Lung (tissue), 12 donors: Measurements from ENCODE around the gene SLC12A2. TPM values are rescaled to one million over a fixed set of nuclear protein-coding genes. Genes with fewer than 3 reads are reported as not detected.
A peak's percentile ranks its signal among the peaks of the same experiment; 100 is the strongest.

Experiments
- ATAC-seq: fragments of 200-7000 bp; cut with Tn5 transposase; one replicate; pipeline ENCODE4 v1.9.1; 2020; ENCODE audit warnings: moderate number of reproducible peaks; ENCODE audit not compliant: insufficient read depth, low FRiP score
- DNase-seq, 3 donors: peaks; one replicate each; pipeline ENCODE4 v3.0.0-alpha.2; 2013 to 2017
- H3K27ac ChIP-seq, 2 donors: one replicate each; pipeline ENCODE4 v1.5.1; 2013; ENCODE audit warnings: mild to moderate bottlenecking in 2 of 2, moderate library complexity in 2 of 2, control low read depth in 1 of 2, inconsistent platforms in 1 of 2, low read depth in 1 of 2, low read length in 1 of 2
- H3K27me3 ChIP-seq, 3 donors: one replicate each; pipeline ENCODE4 v1.5.1; 2013; ENCODE audit warnings: low read length in 2 of 3; ENCODE audit not compliant: control insufficient read depth in 3 of 3, insufficient read depth in 3 of 3
- H3K36me3 ChIP-seq, 4 donors: one replicate each; pipeline ENCODE4 v1.5.1; 2013; ENCODE audit warnings: low read length in 4 of 4, mild to moderate bottlenecking in 1 of 4, moderate library complexity in 1 of 4; ENCODE audit not compliant: control insufficient read depth in 4 of 4, insufficient read depth in 4 of 4
- H3K4me1 ChIP-seq, 5 donors: one replicate each; pipeline ENCODE4 v1.5.1; 2013; ENCODE audit warnings: low read length in 5 of 5, mild to moderate bottlenecking in 2 of 5, moderate library complexity in 1 of 5; ENCODE audit not compliant: control insufficient read depth in 5 of 5, insufficient read depth in 5 of 5
- H3K4me3 ChIP-seq: one replicate; pipeline ENCODE4 v1.5.1; 2013; ENCODE audit warnings: mild to moderate bottlenecking, control low read depth, moderate library complexity
- H3K9ac ChIP-seq, 2 donors: one replicate each; pipeline ENCODE4 v1.5.1; 2013; ENCODE audit warnings: low read length in 2 of 2, control low read depth in 1 of 2; ENCODE audit not compliant: insufficient read depth in 1 of 2
- H3K9me3 ChIP-seq, 4 donors: one replicate each; pipeline ENCODE4 v1.5.1; 2013; ENCODE audit warnings: low read length in 3 of 4, mild to moderate bottlenecking in 1 of 4, moderate library complexity in 1 of 4; ENCODE audit not compliant: control insufficient read depth in 4 of 4, insufficient read depth in 3 of 4
- CTCF ChIP-seq: IDR thresholded peaks from 2 replicates; pipeline ENCODE4 v1.5.1; 2012; ENCODE audit warnings: mild to moderate bottlenecking; ENCODE audit errors: control extremely low read depth, extremely low read depth
- WGBS, 2 donors: extraction: QIAGEN DNeasy Blood & Tissue Kit; methylation state at CpG; one replicate each; pipeline ENCODE4 v1.1.7; 2013; 5-methylcytosine and 5-hydroxymethylcytosine counted together
- polyA plus RNA-seq, 2 donors: library from polyadenylated mRNA; stranded (reverse); fragments of 200-250 nt; gene quantifications; one replicate each; pipeline ENCODE4 v1.2.1, GENCODE V29; 2013
- total RNA-seq, 2 donors: library from RNA; depleted of rRNA in 1 of 2; stranded (reverse); fragments of >200 nt in 1 of 2; gene quantifications; one replicate each; pipeline ENCODE4 v1.2.1, GENCODE V29; 2014 to 2021
- donor health status: control.
- donor health status: control.
- donor health status: Bipolar disorder and iron deficiency.
- donor health status: healthy.
- donor health status: DM: yes; HTN: yes; CAD: no.

The SLC12A2 gene
- total and polyA plus RNA-seq, 4 donors, result 2.8 to 87.1 (median 16.4) TPM

GRCh38 chr5:128085413-128085812 lies 1.8 kb downstream of the SLC12A2 start:
- no peak overlapping the region for H3K9ac ChIP-seq
- peaks cover 0 to 29% (median 10%) of the 10 kb centered on the region in 5 donors for H3K4me1 ChIP-seq

GRCh38 chr5:128091579-128091978 lies 8.0 kb downstream of the SLC12A2 start:
- Histone ChIP-seq H3K27ac (no peak overlapping the region), H3K36me3 (no peaks in the 10 kb centered on the region), H3K9me3 (no peaks in the 10 kb centered on the region), H3K9ac (no peak overlapping the region), H3K4me3 (no peak overlapping the region), H3K27me3 (no peaks in the 10 kb centered on the region), H3K4me1 (peaks cover 0 to 35% (median 0%) of the 10 kb centered on the region in 5 donors)
- TF ChIP-seq CTCF, result no peak
- ATAC-seq, result no peak
- DNase-seq, result no peak

More at GRCh38 chr5:128085413-128085812, 1.8 kb downstream of the SLC12A2 start:
- peak in 2 of 3 donors; percentile 13 to 18 for DNase-seq
- no peak for TF ChIP-seq CTCF
- no peak overlapping the region for H3K4me3 ChIP-seq
- H3K36me3 ChIP-seq, result no peaks in the 10 kb centered on the region
- ATAC-seq, result no peak
- 48 to 67% methylated on average over 4 of the region's 4 CpGs for WGBS, 2 donors
- no peak overlapping the region for H3K27ac ChIP-seq
- H3K9me3 ChIP-seq, result no peaks in the 10 kb centered on the region
- H3K27me3 ChIP-seq, result no peaks in the 10 kb centered on the region

GRCh38 chr5:128092144-128092543 lies 8.6 kb downstream of the SLC12A2 start:
- TF ChIP-seq CTCF, result no peak
- ATAC-seq (no peak), DNase-seq (no peak)
- H3K27ac ChIP-seq, result no peak overlapping the region
- WGBS, 2 donors, result 92 to 95% methylated on average over 4 of the region's 4 CpGs
- peaks cover 0 to 33% (median 0%) of the 10 kb centered on the region in 5 donors for H3K4me1 ChIP-seq
- no peaks in the 10 kb centered on the region for H3K36me3 ChIP-seq
- no peak overlapping the region for H3K9ac ChIP-seq
- no peaks in the 10 kb centered on the region for H3K27me3 ChIP-seq
- no peak overlapping the region for H3K4me3 ChIP-seq
- peaks cover 0 to 2% (median 0%) of the 10 kb centered on the region in 4 donors for H3K9me3 ChIP-seq

GRCh38 chr5:128093368-128093767 lies 9.8 kb downstream of the SLC12A2 start:
- 91 to 92% methylated on average over 4 of the region's 4 CpGs for WGBS, 2 donors
- TF ChIP-seq CTCF, result no peak
- no peak for ATAC-seq

More at GRCh38 chr5:128093368-128093767, 9.8 kb downstream of the SLC12A2 start:
- no peaks in the 10 kb centered on the region for H3K36me3 ChIP-seq
- H3K4me3 ChIP-seq, result no peak overlapping the region
- peaks cover 0 to 9% (median 2%) of the 10 kb centered on the region in 4 donors for H3K9me3 ChIP-seq
- H3K9ac ChIP-seq, result no peak overlapping the region
- no peak overlapping the region for H3K27ac ChIP-seq
- no peak for DNase-seq
- peaks cover 0 to 23% (median 0%) of the 10 kb centered on the region in 5 donors for H3K4me1 ChIP-seq
- H3K27me3 ChIP-seq, result no peaks in the 10 kb centered on the region
